ENCODE results near the gene SSBP4.

Gene SSBP4

GRCh38 chr19:18429717-18430416, 10.7 kb downstream of the SSBP4 start:
- H3K4me3 ChIP-seq (ENCODE audit: low read length): peak overlapping the region; percentile 67
- H3K9me3 ChIP-seq (ENCODE audit: control insufficient read depth, insufficient read depth, low read length): no peaks in the 10 kb centered on the region
- peak overlapping the region; percentile 53 for H3K27ac ChIP-seq (ENCODE audit: low read depth, low read length)
- 0 out of 2 replicates have a peak, but pooled peaks cover 3% of the 10 kb centered on the region for H4K20me1 ChIP-seq (ENCODE audit: control insufficient read depth, insufficient read depth, low read depth, low read length)
- H3K79me2 ChIP-seq (ENCODE audit: control insufficient read depth, low read length): peaks cover 43% of the 10 kb centered on the region
- peak overlapping the region; percentile 74 for H3K4me2 ChIP-seq (ENCODE audit: low read length)
- peaks cover 82% of the 10 kb centered on the region for H3K4me1 ChIP-seq (ENCODE audit: control insufficient read depth, low read length)
- TF ChIP-seq EZH2phosphoT487 (IDR thresholded peaks at IDR 0.05; ENCODE audit: borderline replicate concordance, low read length) (no peak), CTCF (IDR thresholded peaks at IDR 0.05; ENCODE audit: low read depth, low read length, poor library complexity, severe bottlenecking) (no peak)
- peaks cover 47% of the 10 kb centered on the region for H3K36me3 ChIP-seq (ENCODE audit: control insufficient read depth, low read length)
- H3F3A ChIP-seq (ENCODE audit: control insufficient read depth, insufficient read depth): peaks cover 9% of the 10 kb centered on the region
- H3K9me2 ChIP-seq (replicated peaks; ENCODE audit: control insufficient read depth, low read length): no peaks in the 10 kb centered on the region
- no peaks in the 10 kb centered on the region for H3K27me3 ChIP-seq (ENCODE audit: control insufficient read depth, low read length)

DNA sequence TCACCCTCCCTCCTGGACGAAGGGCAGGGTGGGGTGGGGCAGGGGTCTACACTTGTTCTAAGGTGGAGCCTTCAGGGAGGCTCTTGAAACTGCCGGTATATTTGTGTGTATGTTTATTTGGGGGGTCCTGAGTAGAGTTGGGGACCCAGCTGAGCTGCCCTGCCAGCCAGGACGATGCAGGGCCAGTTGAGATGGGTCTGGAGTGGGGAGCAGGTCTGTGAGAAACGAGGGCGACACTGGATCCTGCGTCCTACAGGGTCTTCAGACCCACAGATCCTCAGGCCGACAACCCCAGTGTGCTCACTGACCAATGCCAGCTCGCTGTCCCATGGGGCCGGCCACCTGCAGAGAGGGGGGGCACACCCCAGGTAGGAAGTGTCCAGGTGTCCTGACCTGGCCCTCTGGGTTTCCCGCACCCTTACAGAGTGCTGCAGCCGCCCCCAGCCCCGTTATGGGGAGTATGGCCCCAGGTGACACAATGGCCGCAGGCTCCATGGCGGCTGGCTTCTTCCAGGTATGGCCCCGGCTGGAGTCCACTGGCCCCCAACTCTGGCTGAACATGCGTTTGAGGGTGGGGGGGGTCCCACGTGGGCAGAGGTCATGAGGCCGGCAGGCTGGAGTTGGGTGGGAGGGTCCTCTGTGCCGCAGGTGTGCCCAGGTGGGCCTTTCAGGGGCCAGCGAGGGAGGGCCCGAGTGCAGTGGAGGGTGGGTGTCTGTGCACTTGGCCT, 11.4 kb downstream of the SSBP4 start:
- Histone ChIP-seq H3K4me1 (ENCODE audit: control insufficient read depth, low read length) (peaks cover 74% of the 10 kb centered on the region), H3K4me3 (ENCODE audit: low read length) (no peak overlapping the region), H3K36me3 (ENCODE audit: control insufficient read depth, low read length) (peaks cover 49% of the 10 kb centered on the region), H3K9me2 (replicated peaks; ENCODE audit: control insufficient read depth, low read length) (no peaks in the 10 kb centered on the region), H3K4me2 (ENCODE audit: low read length) (peak overlapping the region; percentile 74; the same call in 1 of the 2 replicates), H3K27ac (ENCODE audit: low read depth, low read length) (no peak overlapping the region), H4K20me1 (ENCODE audit: control insufficient read depth, insufficient read depth, low read depth, low read length) (0 out of 2 replicates have a peak, but pooled peaks cover 3% of the 10 kb centered on the region), H3F3A (ENCODE audit: control insufficient read depth, insufficient read depth) (peaks cover 9% of the 10 kb centered on the region), H3K79me2 (ENCODE audit: control insufficient read depth, low read length) (peaks cover 36% of the 10 kb centered on the region), H3K9me3 (ENCODE audit: control insufficient read depth, insufficient read depth, low read length) (no peaks in the 10 kb centered on the region), H3K27me3 (ENCODE audit: control insufficient read depth, low read length) (no peaks in the 10 kb centered on the region)
- TF ChIP-seq EZH2phosphoT487 (IDR thresholded peaks at IDR 0.05; ENCODE audit: borderline replicate concordance, low read length) (no peak), CTCF (IDR thresholded peaks at IDR 0.05; ENCODE audit: low read depth, low read length, poor library complexity, severe bottlenecking) (no peak)

DNA sequence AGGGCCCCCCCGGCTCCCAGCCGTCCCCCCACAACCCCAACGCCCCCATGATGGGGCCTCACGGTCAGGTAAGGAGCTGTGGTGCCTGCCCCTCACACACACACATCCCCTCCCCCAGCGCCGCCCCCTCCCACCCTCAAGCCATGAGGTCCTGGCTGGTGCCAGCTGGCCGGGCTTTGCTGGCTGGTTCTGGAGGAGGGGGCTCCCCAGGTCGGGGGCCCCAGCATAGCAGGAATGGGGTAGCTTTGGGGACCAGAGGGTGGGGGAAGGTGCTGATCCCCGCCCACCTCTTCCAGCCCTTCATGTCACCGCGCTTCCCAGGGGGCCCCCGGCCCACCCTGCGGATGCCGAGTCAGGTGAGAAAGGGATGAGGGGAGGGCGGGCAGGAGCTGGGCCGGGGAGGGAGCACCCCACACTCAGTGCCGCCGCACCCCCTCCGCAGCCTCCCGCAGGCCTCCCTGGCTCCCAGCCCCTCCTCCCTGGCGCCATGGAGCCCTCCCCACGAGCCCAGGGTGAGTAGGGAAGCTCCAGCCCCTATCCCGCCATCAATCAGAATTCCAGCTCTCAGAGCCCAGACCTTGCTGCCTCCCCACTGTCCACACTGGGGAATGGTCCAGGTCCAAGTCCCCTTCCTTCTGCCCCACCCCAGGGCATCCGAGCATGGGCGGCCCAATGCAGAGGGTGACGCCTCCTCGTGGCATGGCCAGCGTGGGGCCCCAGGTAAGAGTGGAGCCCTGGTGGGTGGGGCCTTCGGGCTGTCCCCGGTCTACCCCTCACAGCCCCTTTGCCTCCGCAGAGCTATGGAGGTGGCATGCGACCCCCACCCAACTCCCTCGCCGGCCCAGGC, 12.4 kb downstream of the SSBP4 start:
- 0 out of 2 replicates have a peak, but pooled peaks cover 3% of the 10 kb centered on the region for H4K20me1 ChIP-seq (ENCODE audit: control insufficient read depth, insufficient read depth, low read depth, low read length)
- no peak for TF ChIP-seq EZH2phosphoT487 (IDR thresholded peaks at IDR 0.05; ENCODE audit: borderline replicate concordance, low read length)
- TF ChIP-seq CTCF (IDR thresholded peaks at IDR 0.05; ENCODE audit: low read depth, low read length, poor library complexity, severe bottlenecking): no peak
- H3F3A ChIP-seq (ENCODE audit: control insufficient read depth, insufficient read depth): peaks cover 9% of the 10 kb centered on the region
- no peaks in the 10 kb centered on the region for H3K9me3 ChIP-seq (ENCODE audit: control insufficient read depth, insufficient read depth, low read length)
- H3K4me3 ChIP-seq (ENCODE audit: low read length): peak overlapping the region; percentile 19; the same call in 1 of the 2 replicates
- no peak overlapping the region for H3K27ac ChIP-seq (ENCODE audit: low read depth, low read length)
- peaks cover 47% of the 10 kb centered on the region for H3K36me3 ChIP-seq (ENCODE audit: control insufficient read depth, low read length)
- no peaks in the 10 kb centered on the region for H3K27me3 ChIP-seq (ENCODE audit: control insufficient read depth, low read length)
- no peaks in the 10 kb centered on the region for H3K9me2 ChIP-seq (replicated peaks; ENCODE audit: control insufficient read depth, low read length)
- H3K4me1 ChIP-seq (ENCODE audit: control insufficient read depth, low read length): peaks cover 70% of the 10 kb centered on the region
- H3K79me2 ChIP-seq (ENCODE audit: control insufficient read depth, low read length): peaks cover 26% of the 10 kb centered on the region
- peak overlapping the region; percentile 73 for H3K4me2 ChIP-seq (ENCODE audit: low read length)
